NCI-H526 treated with DMSO at 0.1 percent for 48 hours (cell line): ENCODE data around the gene FLRT2.
A peak's percentile ranks its signal among the peaks of the same experiment; 100 is the strongest.

Experiments
- DNase-seq: peaks from one replicate; lab custom pipeline; 2025; lab: John Stamatoyannopoulos, UW

Gene FLRT2

DNA sequence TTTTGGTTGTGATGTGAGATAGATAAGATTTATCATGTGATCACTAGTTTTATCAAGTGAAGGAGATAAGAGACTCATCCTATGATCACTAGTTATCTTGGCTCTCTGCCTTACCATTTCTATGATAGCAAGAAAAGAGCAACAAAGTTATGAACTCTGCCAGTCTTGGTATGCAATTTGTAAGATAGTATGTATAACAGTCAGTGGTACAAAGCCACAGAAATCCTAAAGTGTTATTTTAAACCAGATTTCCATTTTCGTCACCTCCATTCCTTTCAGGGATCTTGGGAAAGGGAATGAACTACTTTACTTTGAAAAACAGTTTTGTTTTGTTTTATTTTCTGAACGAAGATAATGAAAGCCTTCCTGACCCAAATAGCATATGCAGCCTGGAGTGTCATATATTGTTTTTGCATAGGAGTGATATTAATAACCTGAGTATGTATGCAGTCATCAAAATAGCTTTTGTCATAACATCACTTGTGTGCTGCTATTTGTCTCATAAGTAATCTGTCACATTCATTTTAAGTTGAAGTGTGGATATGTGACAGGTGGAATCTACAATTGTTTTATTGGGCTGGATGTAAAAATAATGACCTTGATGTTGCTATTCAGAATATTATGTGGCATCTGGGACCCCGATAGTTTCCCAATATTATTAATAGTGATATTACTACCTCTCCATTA is 35.0 kb downstream of the FLRT2 start:
- DNase-seq, result no peak

DNA sequence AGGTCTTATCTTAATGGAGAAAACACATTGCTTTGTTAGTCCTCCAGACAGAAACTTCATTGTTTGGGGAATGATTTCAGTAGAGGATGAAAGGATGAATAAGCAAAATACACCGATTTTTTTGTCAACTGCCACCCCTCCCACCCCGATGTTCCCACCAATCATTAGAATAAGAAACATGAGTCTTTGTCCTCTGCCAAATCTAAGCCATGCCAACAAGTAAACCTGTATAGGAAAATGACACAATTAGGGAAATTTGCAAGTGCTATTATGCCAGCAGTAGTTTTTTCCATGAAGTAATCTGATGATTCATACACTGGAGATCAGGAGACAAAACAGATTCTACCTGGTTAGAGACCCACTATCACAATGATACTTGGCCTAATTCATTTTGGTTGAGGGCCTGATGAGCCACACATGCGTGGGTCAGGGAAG is 35.9 kb downstream of the FLRT2 start:
- DNase-seq, result peak; percentile 45

DNA sequence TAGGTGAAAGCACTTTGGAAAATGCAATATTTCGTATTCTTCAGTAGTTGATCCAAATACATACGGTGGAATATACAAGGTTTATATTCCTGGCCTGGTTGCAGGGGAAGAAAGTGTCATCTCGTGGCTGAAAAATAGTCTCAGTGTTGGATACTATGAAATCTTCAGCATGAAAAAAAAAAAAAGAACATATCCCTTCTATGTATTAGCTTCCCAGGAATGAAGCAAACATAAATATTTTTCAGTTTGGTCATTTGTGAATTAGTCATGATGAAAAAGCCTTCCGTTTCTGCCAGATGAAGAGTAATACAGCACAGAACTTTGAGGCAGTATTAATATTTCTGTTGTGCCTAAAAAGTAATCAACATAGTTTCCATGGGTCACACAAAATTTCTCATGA is 36.7 kb downstream of the FLRT2 start:
- DNase-seq, result no peak

DNA sequence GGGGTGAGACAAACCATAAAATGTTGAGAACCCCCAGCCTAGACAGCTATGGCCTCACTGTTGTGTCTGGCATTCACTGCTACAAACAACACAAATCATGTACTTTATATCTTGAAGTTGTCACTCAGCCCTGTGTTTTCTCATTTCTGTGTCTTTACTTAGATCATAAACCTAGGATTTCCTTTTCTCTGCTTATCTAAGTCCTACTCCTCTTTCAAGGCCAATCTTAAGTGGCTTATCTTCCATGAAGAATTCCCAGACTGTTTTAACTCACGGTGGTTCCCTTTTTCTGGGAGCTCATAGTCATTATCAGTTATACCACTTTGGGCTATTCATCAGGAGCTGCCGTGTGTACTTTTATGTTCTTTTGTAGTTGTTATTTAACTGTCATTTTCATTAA is 42.1 kb downstream of the FLRT2 start:
- no peak for DNase-seq

DNA sequence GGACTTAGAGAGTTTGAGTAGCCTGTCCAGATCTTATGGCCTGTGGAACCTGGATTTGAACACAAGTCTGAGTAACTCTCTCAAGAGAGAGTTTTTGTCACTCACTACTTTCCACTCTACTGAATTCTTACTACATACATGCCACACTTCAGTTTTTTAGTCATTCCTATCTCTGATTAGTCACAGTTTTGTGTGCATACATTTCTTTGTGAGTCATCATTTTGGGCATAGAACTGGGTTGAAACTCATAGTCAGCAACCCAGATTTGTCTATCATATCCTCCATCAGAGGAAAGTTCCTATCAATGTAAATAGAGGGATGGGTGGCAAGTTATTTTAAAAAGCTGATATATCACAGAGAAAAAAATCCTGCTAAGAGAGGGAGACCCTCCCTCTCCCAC is 42.9 kb downstream of the FLRT2 start:
- DNase-seq, result no peak

DNA sequence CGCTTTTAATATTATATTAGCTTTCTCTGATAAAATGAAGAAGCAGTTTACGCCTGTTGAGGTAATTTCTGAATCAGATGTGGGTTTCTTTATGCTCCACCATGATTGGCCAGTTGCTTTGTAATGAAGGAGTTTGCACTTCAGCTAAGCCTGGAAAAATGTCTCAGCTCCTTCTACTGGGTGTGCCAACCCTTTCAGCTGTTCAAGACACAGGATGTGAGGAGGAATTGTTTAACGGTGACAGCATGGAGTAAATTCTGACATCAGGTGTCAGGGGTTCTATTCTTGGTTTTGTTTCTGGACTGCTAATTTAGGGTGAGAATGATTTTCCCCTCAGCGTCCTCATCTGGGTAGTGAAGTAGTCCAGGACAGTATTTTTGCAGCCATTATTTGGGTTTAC is 43.5 kb downstream of the FLRT2 start:
- DNase-seq, result no peak

DNA sequence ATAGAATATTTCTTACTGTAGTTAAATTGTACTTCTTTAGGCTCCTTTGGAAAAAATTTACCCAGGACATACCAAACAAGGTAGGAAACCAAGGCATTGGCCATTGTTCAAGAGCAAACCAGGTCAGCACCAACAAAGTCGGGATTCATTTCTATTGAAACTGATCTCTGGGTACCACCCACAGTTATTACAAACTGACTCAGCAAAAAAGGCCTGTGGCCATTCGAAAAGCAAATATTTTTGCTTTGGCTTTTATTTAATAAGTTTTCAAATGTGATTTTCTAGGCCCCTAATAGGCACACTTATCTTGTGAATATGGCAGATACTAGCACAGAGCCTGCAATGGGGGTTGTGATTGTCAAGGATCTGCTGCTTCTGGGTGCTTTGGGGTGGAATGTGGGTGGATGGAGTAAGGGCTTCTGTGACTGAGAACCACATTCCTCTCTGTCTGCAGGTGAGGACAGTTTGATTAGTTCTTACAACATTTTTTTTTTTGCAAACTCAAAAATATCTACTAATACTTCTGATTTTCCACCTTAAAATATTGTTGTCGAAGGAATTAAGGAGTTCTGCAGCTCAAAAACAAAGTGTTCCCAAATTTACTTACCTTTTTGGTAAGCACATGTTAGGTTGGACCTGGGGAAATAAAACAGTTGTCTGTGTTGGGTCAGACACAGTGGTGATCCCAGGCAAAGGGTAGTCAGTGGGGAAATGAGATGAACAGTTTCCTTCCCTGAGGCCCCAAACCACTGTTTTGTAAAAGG is 45.1 kb downstream of the FLRT2 start:
- DNase-seq, result no peak

DNA sequence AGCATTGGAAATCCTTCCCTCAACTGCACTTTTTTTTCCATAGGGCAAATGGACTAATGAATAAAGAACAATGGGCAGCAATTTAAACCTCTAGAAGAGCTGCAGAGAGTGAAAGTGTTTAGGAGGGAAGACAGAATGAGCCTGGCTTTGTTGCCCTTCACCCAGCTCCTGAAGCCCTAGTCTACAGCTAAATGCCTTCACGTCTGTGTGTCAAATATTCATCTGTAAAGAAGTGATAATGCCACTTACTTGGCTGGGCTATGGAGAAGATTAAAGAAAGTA is 45.6 kb downstream of the FLRT2 start:
- DNase-seq, result no peak

DNA sequence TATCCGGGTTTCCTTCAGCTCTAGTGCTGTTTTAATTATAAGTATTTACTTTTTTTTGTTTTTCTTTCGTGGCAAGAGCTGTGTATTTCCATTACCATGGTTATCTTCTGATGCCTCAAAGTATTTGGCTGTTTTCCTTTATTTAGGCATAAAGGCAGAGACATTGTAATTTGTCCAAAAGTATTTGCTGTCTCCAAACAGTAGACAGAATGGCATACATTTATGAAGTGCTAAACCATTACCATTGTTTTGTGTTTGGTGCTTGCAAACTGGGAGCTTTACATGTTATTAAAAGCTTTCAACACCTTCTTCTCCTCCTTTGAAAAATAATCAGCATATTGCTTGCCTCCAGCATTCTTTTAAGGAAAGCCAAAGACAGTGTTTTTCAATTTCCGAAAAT is 46.3 kb downstream of the FLRT2 start:
- no peak for DNase-seq

DNA sequence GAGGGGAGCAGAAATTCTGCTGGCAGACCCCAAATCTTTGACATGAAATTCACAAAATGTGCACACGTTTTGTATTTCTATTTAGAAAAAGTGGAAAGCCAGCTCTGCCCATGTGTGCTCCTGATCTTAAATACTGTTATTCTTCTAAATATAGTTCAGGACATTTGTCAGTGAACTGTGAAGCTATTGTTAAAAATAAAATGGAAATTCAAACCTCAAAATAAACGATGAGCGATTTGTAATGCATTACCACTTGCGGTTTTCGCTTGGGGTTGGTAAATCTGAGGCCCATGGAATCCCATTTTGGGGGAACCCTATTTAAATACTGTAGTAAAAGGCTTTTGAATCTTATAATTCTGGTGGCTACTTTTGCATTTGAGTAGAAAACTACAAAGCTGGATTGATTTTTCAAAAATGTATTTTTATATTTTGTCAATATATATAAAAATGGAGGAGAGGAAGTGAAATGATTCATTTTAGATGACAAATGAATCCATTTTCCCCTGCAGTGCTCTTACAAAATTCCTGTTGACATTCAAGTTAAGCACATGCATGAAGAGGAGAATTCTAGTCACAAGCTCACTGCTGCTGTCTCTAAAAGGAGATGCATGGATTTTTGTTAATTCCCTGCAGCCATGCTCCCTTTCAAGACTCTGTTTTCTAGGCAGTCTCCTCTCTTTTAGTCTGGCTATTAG is 47.1 kb downstream of the FLRT2 start:
- DNase-seq, result no peak

DNA sequence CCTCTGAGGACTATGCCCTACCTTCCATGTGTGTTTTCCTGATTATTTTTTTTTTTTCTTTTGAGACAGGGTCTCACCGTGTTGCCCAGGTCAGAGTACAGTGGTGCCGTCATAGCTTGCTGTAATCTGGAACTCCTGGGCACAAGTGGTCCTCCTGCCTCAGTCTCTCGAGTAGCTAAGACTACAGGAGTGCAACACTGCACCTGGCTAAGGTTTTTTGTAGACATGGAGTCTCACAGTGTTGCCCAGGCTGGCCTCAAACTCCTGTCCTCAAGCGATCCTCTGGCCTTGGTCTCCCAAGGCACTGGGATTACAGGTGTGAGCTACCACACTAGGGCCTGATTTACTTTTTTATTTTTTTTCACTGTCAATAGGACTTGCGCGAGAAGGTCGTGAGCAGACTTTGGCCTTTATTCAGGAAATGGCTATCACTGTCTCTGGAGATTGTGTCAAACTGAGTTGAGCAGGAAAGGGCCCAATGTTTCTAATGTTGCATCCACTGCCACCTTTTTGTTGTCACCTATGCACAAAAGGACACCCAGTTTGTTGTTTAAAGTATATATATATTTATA is 47.7 kb downstream of the FLRT2 start:
- no peak for DNase-seq

DNA sequence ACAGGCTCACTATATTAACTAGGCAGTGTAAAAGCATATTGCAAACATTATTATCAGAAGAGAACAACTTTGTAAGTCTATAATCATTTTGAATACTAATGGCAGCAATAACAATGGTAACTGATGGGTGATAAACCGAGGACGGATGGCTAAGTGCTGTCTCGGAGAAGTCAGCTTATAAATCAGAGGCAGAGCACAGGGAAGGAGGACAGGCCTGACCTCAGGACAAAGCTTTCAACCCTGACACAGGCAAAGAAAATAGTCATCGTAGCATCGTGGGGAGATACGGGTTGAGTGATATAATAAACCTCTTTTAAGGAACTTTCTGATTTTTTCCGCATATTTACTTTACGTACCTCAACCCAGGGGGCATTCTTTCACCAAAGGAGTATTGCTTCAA is 48.4 kb downstream of the FLRT2 start:
- no peak for DNase-seq

DNA sequence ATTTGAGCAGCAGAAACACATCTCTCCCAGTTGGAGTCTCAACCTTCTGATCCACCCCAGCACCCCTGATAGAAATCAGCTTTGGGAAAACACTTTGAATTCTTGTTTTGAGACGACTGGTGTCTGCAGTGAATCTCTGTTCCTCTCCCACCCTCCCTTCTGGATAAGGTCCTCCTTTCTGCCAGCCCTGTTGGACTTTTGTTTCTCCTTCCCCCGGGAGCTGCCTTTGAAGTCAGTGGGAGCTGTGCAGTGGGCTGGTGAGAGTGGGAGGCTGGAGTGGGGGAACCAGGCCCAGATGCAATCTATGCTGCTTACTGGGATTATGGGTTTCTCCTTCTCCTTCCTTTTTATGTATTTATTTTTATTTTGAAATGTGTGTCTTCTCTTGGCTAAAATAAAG is 49.0 kb downstream of the FLRT2 start:
- DNase-seq, result no peak

DNA sequence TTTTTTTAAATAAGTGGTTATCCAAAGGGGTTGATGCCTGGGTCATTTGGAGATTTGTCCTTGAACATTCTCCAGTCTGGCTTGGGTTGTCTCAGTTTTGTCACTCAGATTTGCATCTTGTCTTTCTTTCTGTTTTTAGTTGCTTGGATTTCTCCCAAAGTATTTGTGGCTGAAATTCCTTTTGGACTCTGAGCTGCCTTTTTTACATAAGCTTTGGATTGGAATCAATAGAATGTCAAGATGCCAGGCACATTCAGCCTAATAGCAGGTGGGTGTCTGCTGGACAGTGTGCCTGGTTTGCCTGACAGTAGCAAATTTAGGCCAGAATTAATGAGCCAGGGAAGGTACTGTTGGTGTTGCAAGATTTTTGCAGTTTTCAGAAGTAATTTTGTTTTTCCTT is 50.0 kb downstream of the FLRT2 start:
- DNase-seq, result no peak

DNA sequence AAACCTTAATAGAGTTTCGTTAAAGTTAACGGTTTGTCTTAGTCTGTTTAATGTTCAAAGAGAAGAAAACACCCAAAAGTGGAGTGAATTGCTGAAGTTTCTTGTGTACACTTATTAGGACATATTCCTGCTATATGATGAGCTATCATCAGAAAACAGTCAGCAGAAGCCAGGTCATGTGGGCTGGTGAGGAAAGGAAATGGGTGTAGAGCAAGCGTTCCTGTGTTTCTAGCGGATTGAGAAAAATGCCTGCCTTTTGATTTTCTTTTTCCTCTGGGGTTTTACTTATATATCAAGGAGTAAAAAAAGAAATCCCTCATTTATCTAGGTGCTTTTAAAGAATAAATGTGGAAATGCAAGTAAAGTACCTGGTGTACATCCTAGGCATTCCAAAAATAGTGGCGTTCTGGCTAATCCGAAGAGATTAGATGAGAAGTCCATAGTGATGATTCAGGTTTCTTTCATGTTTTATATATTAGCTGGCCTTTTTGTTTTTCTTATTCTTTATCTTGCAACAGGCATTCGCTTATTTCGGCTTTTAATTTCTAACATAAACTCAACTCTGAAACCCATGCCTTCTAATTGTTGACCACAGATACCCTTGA is 50.7 kb downstream of the FLRT2 start:
- no peak for DNase-seq

DNA sequence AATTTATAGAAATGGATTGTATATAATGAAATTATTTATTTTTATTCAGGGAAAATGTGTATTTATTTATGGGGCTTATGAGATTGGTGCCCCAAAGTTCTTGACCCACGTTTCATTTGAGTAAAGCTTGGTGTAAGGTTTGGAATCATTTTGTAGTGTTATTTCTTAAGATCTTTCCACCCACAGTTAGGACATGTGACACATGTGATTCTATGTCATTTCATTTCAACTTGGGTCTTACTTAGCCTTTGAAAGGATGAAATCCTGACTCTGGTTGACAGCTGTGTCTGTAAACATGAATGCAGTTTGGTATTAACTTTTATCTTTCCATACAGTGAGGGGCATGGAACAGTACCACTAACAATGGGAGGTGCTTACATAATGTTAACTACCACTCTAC is 51.7 kb downstream of the FLRT2 start:
- DNase-seq, result no peak

DNA sequence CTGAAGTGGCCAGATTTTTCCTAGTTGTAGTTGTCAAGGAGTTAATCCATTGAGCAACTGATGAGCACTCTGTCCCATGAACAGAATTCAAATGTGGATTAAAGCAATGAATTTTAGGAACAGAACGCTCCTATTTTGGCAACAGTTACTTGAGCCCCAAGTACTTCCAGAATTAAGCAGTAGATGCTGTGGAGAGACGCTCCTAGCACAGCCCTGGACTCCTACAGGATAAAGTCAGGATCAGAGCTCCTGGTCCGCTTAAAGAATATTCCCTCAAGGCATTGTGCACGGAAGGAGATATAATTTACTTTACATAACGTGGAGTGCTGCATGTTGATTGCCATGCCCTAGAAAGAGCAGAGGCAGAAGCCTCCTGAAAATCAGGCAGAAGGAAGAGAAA is 53.4 kb downstream of the FLRT2 start:
- no peak for DNase-seq

DNA sequence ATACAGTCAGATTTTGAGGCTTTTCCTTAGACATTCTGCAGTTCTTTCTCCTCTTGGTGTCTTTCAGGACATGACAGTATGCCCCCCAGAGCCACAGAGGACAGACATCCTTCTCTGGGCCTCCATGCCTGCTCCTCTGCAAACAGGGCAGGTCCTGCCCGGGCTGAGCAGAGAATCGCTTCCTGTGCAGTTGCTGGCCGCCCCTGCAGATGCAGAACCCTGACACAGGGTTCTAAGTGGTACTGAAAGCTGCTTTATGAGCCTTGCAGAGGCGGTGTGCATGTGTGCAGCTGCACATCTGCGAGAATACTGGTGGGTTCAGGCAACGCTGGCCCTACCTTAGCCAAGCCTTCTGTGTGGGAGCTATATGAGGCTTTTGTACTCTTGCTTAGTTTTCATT is 54.5 kb downstream of the FLRT2 start:
- DNase-seq, result no peak

DNA sequence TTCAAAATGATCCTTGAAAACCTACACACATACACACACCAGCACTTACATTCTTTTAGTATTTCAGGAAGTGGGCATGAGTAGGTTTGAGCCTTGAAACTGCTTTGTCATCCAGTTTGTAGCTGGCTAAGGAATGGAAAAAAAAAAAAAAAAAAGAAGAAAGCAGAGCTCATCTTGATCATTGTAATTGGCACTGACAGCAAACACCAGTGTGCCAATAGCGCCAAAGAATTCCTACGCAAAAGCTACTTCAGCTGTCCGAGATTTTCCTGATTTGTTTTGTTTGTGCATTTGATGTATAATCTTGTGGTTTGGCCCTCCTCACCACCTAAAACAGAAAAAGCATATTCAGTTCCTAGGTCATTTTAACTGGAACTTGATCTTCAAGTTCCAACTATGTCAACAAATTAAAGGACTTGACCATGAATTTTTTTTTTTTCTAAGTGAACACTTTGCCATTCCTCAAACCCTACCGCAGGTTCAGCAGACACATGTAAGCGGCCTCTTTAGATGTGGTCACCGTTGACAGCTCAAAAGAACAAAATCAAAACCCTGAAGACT is 57.3 kb downstream of the FLRT2 start:
- no peak for DNase-seq

DNA sequence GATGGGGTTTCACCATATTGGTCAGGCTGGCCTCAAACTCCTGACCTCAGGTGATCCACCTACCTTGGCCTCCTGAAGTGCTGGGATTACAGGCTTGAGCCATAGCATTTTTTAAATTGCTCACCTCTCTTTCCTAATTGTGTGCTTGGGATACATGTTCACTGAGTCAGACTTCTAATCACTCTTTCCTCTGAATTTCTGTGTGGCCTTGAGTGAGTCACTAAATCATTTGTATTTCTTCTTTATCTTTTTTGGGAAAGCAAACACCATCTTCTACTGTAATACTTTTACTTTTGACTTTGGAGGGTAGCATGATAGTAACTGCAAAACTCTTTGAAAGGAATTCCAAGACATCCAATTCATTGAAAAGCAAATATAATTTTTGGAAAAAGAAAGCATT is 60.8 kb downstream of the FLRT2 start:
- DNase-seq, result no peak

DNA sequence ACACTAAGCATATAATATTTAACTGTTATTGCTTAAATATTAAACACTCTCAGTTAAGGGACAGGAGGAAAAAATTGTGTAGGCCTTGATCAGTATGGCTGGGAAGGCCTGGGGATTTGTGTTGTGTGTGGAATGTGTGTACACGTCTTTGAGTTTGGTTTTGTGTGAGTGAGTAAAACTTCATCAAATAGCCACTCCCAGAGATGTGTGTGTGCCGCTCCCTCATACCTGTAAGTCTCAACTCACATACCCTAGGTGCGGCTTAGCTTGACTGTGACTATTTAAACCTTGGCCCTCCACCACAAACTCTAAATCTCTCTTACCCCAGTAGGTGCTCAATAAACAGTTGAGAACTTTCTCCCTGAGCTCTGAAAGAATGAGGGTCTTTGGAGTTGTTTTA is 64.3 kb downstream of the FLRT2 start:
- no peak for DNase-seq

DNA sequence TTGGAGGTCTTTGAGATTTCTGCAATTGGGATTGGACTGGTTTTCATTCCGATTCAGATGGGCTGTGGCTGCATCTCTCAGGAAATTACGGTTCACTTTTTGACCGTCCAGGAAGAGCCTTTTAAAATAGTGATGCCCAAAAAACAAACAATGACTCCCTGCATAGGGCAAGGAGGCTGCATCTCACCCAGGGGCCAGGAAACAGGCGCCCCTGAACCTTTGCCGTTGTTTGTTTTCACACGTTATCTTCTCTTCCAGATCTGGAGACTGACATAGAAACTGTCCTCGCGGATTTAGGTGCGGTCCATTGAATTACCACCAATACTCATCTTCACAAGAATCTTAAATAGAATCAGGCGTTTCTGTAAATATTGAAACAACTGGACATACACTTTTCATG is 66.0 kb downstream of the FLRT2 start:
- no peak for DNase-seq
